Measurements from ENCODE around the gene COMMD3. TPM values are rescaled to one million over a fixed set of nuclear protein-coding genes. Genes with fewer than 3 reads are reported as not detected.

COMMD3 gene
- total and polyA plus RNA-seq, 7 experiments from 2014 or later, result 33.9 to 83.7 (median 57.2) TPM

DNA sequence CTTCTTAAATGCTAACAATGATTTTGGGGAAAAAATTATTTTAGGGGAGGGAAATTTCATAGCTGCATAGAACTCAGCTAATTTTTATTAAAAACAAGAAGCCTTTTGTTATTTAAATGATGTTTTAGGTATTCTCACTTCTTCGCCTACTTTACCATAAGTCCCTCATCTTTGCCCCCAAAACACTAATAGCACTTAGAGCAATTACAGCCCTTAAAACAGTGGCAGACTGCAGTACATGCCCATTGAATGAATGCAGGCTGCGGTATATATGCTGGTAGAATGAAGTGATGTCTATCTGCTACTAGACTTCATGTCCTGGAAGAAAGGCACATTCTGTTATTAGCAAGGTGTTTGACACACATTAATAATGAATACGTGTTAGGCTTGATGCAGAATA, 26.2 kb downstream of the COMMD3 start:
- Histone ChIP-seq H3K27me3 (ENCODE audit: control insufficient read depth in 2 of 2, insufficient read depth in 2 of 2, low read length in 2 of 2) (peaks cover 49 to 76% of the 10 kb centered on the region in 2 donors), H3K36me3 (ENCODE audit: control insufficient read depth in 2 of 3, insufficient read depth in 3 of 3, low read length in 3 of 3) (no peaks in the 10 kb centered on the region), H3K27ac (ENCODE audit: low read depth, low read length) (no peak overlapping the region), H3K4me3 (ENCODE audit: low read length) (no peak overlapping the region), H3K4me1 (ENCODE audit: control insufficient read depth in 2 of 2, insufficient read depth in 2 of 2, low read length in 2 of 2) (peaks cover 8 to 12% of the 10 kb centered on the region in 2 donors), H3K9me3 (ENCODE audit: control insufficient read depth in 2 of 3, low read length in 3 of 3) (peaks cover 0 to 4% (median 0%) of the 10 kb centered on the region in 3 experiments)
- no peak for DNase-seq
- ATAC-seq, result no peak
- Mint-ChIP-seq H3K27me3 (peaks cover 71 to 84% (median 84%) of the 10 kb centered on the region in 5 donors), H3K9me3 (peaks cover 0 to 68% (median 19%) of the 10 kb centered on the region in 11 donors), H3K36me3 (peaks cover 0 to 13% (median 0%) of the 10 kb centered on the region in 5 donors), H3K4me1 (peaks cover 0 to 46% (median 18%) of the 10 kb centered on the region in 7 donors), H3K4me3 (peak overlapping the region in 2 of 10 donors; percentile 14 to 56), H3K27ac (peak overlapping the region in 1 of 9 donors; percentile 67)
- CTCF ChIA-PET, result interaction anchor here (0.7 kb wide), 1 partner anchor 331 kb away, joined by 3 read pairs; no protein-coding TSS in a partner anchor
- intact Hi-C loops (cut with micrococcal nuclease), result loop anchor here (5.0 to 10.0 kb wide), 4 partner anchors 135 to 852 kb away; partner anchors contain the start of gene PTF1A (in 1 of the 2)
- POLR2A ChIA-PET, result interaction anchor here (0.9 to 3.3 kb wide), 4 partner anchors 21 to 94 kb away, joined by 4 to 11 read pairs (median 7); no protein-coding TSS in a partner anchor

DNA sequence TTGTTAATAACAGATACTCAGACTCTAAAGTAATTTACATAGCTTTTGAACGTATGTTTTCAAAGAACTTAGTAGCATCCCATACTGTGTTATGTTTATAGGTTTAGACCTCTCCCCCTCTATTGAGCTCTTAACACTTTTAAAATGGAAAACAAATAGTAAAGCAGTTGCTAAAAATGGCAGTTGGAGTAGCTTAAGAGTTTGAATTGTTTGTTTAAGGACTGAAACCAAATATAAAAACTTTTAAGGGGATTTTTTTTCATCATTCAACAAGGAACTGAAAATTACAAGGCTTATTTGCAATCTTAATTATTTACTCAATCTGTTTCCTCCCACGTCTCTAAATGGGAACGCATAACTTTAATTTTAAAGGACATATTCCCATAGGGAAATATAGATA, 27.5 kb downstream of the COMMD3 start:
- Histone ChIP-seq H3K4me1 (ENCODE audit: control insufficient read depth in 2 of 2, insufficient read depth in 2 of 2, low read length in 2 of 2) (peaks cover 8 to 12% of the 10 kb centered on the region in 2 donors), H3K4me3 (ENCODE audit: low read length) (no peak overlapping the region), H3K27ac (ENCODE audit: low read depth, low read length) (no peak overlapping the region), H3K36me3 (ENCODE audit: control insufficient read depth in 2 of 3, insufficient read depth in 3 of 3, low read length in 3 of 3) (no peaks in the 10 kb centered on the region), H3K9me3 (ENCODE audit: control insufficient read depth in 2 of 3, low read length in 3 of 3) (peaks cover 0 to 4% (median 0%) of the 10 kb centered on the region in 3 experiments), H3K27me3 (ENCODE audit: control insufficient read depth in 2 of 2, insufficient read depth in 2 of 2, low read length in 2 of 2) (peaks cover 36 to 63% of the 10 kb centered on the region in 2 donors)
- DNase-seq (no peak), ATAC-seq (no peak)
- intact Hi-C loops (cut with micrococcal nuclease), result loop anchor here (1.0 to 10.0 kb wide), 5 partner anchors 10 to 851 kb away; partner anchors contain the start of gene PTF1A (in 1 of the 2)
- peaks cover 0 to 13% (median 0%) of the 10 kb centered on the region in 5 donors for H3K36me3 Mint-ChIP-seq
- ChIA-PET CTCF (interaction anchor here (0.7 kb wide), 2 partner anchors 17 to 84 kb away, joined by 3 read pairs; no protein-coding TSS in a partner anchor), POLR2A (interaction anchor here (0.7 to 3.3 kb wide), 7 partner anchors 8 to 1106 kb away, joined by 3 to 11 read pairs (median 4); partner anchors contain the start of gene COMMD3)
- peak overlapping the region in 2 of 9 donors; percentile 41 to 52 for H3K27ac Mint-ChIP-seq
- peak overlapping the region in 1 of 10 donors; percentile 65 for H3K4me3 Mint-ChIP-seq
- peaks cover 60 to 84% (median 71%) of the 10 kb centered on the region in 5 donors for H3K27me3 Mint-ChIP-seq
- peaks cover 0 to 62% (median 17%) of the 10 kb centered on the region in 11 donors for H3K9me3 Mint-ChIP-seq
- H3K4me1 Mint-ChIP-seq, result peaks cover 0 to 37% (median 17%) of the 10 kb centered on the region in 7 donors

DNA sequence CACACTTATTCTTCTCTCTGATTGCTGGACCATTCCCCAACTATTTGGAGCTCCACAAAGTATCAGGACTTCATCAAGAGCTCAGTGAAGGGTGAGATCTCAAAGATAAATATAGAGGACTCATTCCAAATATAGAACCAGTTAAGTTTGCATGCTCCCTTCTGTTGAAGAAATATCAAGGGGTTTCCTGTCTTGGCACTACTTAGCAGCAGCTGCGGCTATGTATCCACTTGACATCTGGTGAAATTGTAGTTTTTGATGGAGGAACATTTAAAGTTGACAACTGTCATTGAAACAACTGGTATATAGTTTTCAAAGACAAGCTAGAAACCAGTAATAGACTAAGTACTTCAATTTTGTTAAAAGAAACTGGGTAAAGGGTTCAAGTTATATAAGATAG, 28.1 kb downstream of the COMMD3 start:
- intact Hi-C loops (cut with micrococcal nuclease), result loop anchor here (5.0 to 10.0 kb wide), 4 partner anchors 133 to 851 kb away; partner anchors contain the start of gene PTF1A (in 1 of the 2)
- DNase-seq, result no peak
- H3K4me3 ChIP-seq (ENCODE audit: low read length), result no peak overlapping the region
- H3K27ac ChIP-seq (ENCODE audit: low read depth, low read length), result no peak overlapping the region
- Mint-ChIP-seq H3K4me1 (peaks cover 0 to 33% (median 17%) of the 10 kb centered on the region in 7 donors), H3K36me3 (peaks cover 0 to 13% (median 0%) of the 10 kb centered on the region in 5 donors), H3K27ac (peak overlapping the region in 6 of 9 donors; percentile 25 to 92 (median 46)), H3K4me3 (peak overlapping the region in 5 of 10 donors; percentile 35 to 75 (median 48)), H3K27me3 (peaks cover 58 to 82% (median 65%) of the 10 kb centered on the region in 5 donors), H3K9me3 (peaks cover 0 to 57% (median 17%) of the 10 kb centered on the region in 11 donors)
- peaks cover 8 to 12% of the 10 kb centered on the region in 2 donors for H3K4me1 ChIP-seq (ENCODE audit: control insufficient read depth in 2 of 2, insufficient read depth in 2 of 2, low read length in 2 of 2)
- peaks cover 31 to 57% of the 10 kb centered on the region in 2 donors for H3K27me3 ChIP-seq (ENCODE audit: control insufficient read depth in 2 of 2, insufficient read depth in 2 of 2, low read length in 2 of 2)
- no peaks in the 10 kb centered on the region for H3K36me3 ChIP-seq (ENCODE audit: control insufficient read depth in 2 of 3, insufficient read depth in 3 of 3, low read length in 3 of 3)
- no peak for ATAC-seq
- ChIA-PET CTCF (no interaction called here), POLR2A (interaction anchor here (0.9 to 3.3 kb wide), 5 partner anchors 9 to 91 kb away, joined by 4 to 11 read pairs (median 4); partner anchors contain the start of gene COMMD3)
- peaks cover 0 to 4% (median 0%) of the 10 kb centered on the region in 3 experiments for H3K9me3 ChIP-seq (ENCODE audit: control insufficient read depth in 2 of 3, low read length in 3 of 3)

DNA sequence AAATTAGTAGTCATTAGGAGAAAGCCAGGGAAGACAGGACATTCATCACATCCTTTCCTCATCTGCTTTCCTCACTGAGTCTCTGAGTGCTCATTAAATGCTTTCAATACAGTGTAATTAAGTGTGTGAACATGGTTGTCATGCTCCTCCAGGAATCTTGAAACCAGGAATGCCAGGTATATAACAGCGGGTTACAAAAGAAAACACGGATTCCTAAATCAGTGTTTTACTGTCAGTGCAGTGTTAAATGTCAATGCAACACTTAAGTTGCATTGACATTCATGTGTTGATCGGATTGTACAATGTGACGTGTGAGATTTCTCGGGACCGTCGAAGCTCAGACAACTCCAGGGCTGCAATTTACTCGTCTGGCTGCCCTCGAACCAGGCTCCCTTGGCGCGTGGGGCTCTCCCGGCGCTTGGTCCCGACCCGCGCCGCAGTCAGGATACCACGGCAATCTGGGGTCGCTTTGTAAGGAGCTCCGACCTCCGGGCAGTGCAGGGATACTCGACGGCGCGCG, 28.7 kb downstream of the COMMD3 start:
- H3K27me3 ChIP-seq (ENCODE audit: control insufficient read depth in 2 of 2, insufficient read depth in 2 of 2, low read length in 2 of 2), result peaks cover 26 to 52% of the 10 kb centered on the region in 2 donors
- Mint-ChIP-seq H3K27ac (peak overlapping the region in 6 of 9 donors; percentile 25 to 92 (median 46)), H3K4me3 (peak overlapping the region in 8 of 10 donors; percentile 14 to 75 (median 45)), H3K27me3 (peaks cover 53 to 77% (median 61%) of the 10 kb centered on the region in 5 donors), H3K9me3 (peaks cover 0 to 52% (median 17%) of the 10 kb centered on the region in 11 donors), H3K4me1 (peaks cover 0 to 28% (median 15%) of the 10 kb centered on the region in 7 donors), H3K36me3 (peaks cover 0 to 12% (median 0%) of the 10 kb centered on the region in 5 donors)
- no peak overlapping the region for H3K27ac ChIP-seq (ENCODE audit: low read depth, low read length)
- ATAC-seq, result no peak
- H3K36me3 ChIP-seq (ENCODE audit: control insufficient read depth in 2 of 3, insufficient read depth in 3 of 3, low read length in 3 of 3), result no peaks in the 10 kb centered on the region
- H3K4me1 ChIP-seq (ENCODE audit: control insufficient read depth in 2 of 2, insufficient read depth in 2 of 2, low read length in 2 of 2), result peaks cover 7 to 8% of the 10 kb centered on the region in 2 donors
- CTCF ChIA-PET, result no interaction called here
- intact Hi-C loops (cut with micrococcal nuclease), result loop anchor here (5.0 to 10.0 kb wide), 4 partner anchors 132 to 850 kb away; partner anchors contain the start of gene PTF1A (in 1 of the 2)
- POLR2A ChIA-PET, result interaction anchor here (0.6 to 3.3 kb wide), 4 partner anchors 16 to 92 kb away, joined by 3 to 11 read pairs (median 6); partner anchors contain the start of gene COMMD3
- DNase-seq, result peak in 2 of 9 donors; percentile 5 to 14
- H3K4me3 ChIP-seq (ENCODE audit: low read length), result no peak overlapping the region
- H3K9me3 ChIP-seq (ENCODE audit: control insufficient read depth in 2 of 3, low read length in 3 of 3), result peaks cover 0 to 4% (median 0%) of the 10 kb centered on the region in 3 experiments

DNA sequence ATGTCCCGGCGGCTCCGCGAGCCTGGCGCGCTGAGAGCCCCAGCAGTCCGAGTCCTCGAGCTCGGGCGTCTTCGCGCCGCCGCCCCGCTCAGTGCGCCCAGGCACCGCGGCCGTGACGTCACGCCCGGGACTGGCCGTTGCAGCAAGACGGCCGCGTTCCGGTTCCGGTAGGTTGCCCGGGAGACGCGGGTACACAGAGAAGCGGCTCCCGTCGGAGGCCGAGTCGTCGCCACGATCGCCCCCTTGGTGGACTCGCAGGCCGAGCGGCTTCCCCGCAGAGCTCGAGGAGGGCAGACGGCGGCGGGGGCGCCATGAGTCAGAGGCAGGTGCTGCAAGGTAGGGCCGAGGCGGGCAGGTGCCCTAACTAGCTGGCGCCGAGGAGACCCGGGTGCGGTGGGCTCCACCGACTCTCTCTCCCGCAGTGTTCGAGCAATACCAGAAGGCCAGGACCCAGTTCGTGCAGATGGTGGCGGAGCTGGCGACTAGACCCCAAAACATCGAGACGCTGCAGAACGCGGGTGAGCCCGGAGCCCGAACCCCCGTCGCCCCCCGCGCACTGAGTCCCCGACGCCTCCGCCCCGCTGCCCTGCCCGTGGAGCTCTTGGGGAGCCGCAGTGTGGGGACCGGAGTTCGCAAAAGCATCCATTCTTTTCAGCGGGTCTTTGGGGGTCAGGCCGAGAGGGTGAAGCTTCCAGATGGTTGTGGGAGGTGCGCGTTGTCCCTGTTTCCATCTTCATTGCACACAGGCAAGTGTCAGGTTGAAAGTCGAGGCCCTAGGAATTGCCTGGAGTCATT, 29.3 kb downstream of the COMMD3 start, which contains the start of gene SPAG6:
Gene SPAG6, plus strand, starts transcription at position 196 of the 795 bp plus-strand sequence. Its CDS starts 116 bp downstream, at position 312.
- DNase-seq (peak in 4 of 9 donors; percentile 23 to 61 (median 38)), ATAC-seq (peak; percentile 48)
- peaks cover 0 to 24% (median 11%) of the 10 kb centered on the region in 7 donors for H3K4me1 Mint-ChIP-seq
- peaks cover 0 to 8% (median 0%) of the 10 kb centered on the region in 5 donors for H3K36me3 Mint-ChIP-seq
- ChIA-PET CTCF (no interaction called here), POLR2A (interaction anchor here (0.6 to 1.2 kb wide), 3 partner anchors 15 to 92 kb away, joined by 3 to 6 read pairs (median 3); no protein-coding TSS in a partner anchor)
- H3K27me3 ChIP-seq (ENCODE audit: control insufficient read depth in 2 of 2, insufficient read depth in 2 of 2, low read length in 2 of 2), result peaks cover 26 to 47% of the 10 kb centered on the region in 2 donors
- peaks cover 49 to 75% (median 57%) of the 10 kb centered on the region in 5 donors for H3K27me3 Mint-ChIP-seq
- intact Hi-C loops (cut with micrococcal nuclease), result loop anchor here in 1 of 2 donors (10.0 kb wide), 1 partner anchor 849 kb away; the partner anchor contains the start of gene PTF1A
- H3K27ac Mint-ChIP-seq, result peak within 1 kb of the TSS in 7 of 9 donors; percentile 25 to 92 (median 58)
- H3K4me3 ChIP-seq (ENCODE audit: low read length), result no peak within 1 kb of the TSS
- H3K27ac ChIP-seq (ENCODE audit: low read depth, low read length), result no peak within 1 kb of the TSS
- peaks cover 0 to 4% (median 0%) of the 10 kb centered on the region in 3 experiments for H3K9me3 ChIP-seq (ENCODE audit: control insufficient read depth in 2 of 3, low read length in 3 of 3)
- H3K4me3 Mint-ChIP-seq, result peak within 1 kb of the TSS; percentile 9 to 75 (median 46)
- no peaks in the 10 kb centered on the region for H3K36me3 ChIP-seq (ENCODE audit: control insufficient read depth in 2 of 3, insufficient read depth in 3 of 3, low read length in 3 of 3)
- peaks cover 0 to 47% (median 17%) of the 10 kb centered on the region in 11 donors for H3K9me3 Mint-ChIP-seq
- H3K4me1 ChIP-seq (ENCODE audit: control insufficient read depth in 2 of 2, insufficient read depth in 2 of 2, low read length in 2 of 2), result peaks cover 0 to 6% of the 10 kb centered on the region in 2 donors
